ENCODE data around the gene LYZ. TPM values are rescaled to one million over a fixed set of nuclear protein-coding genes. Genes with fewer than 3 reads are reported as not detected.
"Not testable (repeated sequence)": the region's sequence is repeated elsewhere in the genome, so short reads cannot be mapped to it uniquely, and the experiment has no call there.

The LYZ gene
- total RNA-seq, result 30.8 TPM
- long read RNA-seq, partial matches to known transcripts, result 0 of 2 reads
- long read RNA-seq, other reads (novel, unspliced or antisense), result 0 of 2 reads

DNA sequence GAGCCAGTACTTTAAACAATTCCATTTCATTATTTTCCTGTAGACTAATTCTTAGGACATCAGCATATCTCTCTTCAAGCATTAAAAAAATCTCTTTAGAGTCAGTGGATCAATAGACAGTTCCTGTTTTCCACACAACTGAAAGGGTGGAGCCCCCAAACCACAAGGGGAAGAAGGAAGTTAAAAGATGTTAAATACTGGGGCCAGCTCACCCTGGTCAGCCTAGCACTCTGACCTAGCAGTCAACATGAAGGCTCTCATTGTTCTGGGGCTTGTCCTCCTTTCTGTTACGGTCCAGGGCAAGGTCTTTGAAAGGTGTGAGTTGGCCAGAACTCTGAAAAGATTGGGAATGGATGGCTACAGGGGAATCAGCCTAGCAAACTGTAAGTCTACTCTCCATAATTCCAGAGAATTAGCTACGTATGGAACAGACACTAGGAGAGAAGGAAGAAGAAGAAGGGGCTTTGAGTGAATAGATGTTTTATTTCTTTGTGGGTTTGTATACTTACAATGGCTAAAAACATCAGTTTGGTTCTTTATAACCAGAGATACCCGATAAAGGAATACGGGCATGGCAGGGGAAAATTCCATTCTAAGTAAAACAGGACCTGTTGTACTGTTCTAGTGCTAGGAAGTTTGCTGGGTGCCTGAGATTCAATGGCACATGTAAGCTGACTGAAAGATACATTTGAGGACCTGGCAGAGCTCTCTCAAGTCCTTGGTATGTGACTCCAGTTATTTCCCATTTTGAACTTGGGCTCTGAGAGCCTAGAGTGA, at the start of gene LYZ:
TSS of gene LYZ (plus strand) at position 220 of the 777 bp plus-strand sequence. CDS start at position 248, 28 bp downstream.
- intact Hi-C loops (cut with micrococcal nuclease), result no loop called here
- TF ChIP-seq, protein P1, sequence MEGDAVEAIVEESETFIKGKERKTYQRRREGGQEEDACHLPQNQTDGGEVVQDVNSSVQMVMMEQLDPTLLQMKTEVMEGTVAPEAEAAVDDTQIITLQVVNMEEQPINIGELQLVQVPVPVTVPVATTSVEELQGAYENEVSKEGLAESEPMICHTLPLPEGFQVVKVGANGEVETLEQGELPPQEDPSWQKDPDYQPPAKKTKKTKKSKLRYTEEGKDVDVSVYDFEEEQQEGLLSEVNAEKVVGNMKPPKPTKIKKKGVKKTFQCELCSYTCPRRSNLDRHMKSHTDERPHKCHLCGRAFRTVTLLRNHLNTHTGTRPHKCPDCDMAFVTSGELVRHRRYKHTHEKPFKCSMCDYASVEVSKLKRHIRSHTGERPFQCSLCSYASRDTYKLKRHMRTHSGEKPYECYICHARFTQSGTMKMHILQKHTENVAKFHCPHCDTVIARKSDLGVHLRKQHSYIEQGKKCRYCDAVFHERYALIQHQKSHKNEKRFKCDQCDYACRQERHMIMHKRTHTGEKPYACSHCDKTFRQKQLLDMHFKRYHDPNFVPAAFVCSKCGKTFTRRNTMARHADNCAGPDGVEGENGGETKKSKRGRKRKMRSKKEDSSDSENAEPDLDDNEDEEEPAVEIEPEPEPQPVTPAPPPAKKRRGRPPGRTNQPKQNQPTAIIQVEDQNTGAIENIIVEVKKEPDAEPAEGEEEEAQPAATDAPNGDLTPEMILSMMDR (IDR thresholded peaks at IDR 0.05; ENCODE audit: borderline replicate concordance), result no peak
- no peaks in the 10 kb centered on the region for H3K36me3 ChIP-seq
- no peak within 1 kb of the TSS for H3K27ac ChIP-seq (replicated peaks)
- H3K27me3 ChIP-seq (ENCODE audit: low read depth), result no peaks in the 10 kb centered on the region
- peak within 1 kb of the TSS; percentile 35 for H3K4me3 ChIP-seq
- peaks cover 3% of the 10 kb centered on the region for H3K4me1 ChIP-seq
- no peaks in the 10 kb centered on the region for H3K9me3 ChIP-seq (replicated peaks)
- DNase-seq, result no peak

DNA sequence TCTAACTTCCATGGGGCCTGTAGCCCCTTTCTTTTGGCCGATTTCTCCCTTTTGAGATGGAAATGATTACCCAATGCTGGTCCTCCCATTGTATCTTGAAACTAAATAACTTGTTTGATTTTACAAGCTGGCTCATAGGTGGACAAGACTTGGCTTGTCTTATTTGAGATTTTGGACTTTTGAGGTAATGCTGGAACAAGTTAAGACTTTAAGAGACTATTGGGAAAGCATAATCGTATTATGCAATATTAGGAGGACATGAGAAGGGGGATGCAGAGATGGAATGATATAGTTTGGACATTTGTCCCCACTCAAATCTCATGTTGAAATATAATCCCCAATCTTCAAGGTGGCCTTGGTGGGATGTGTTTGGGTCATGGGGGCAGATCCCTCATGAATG, 49.2 kb upstream of the LYZ start:
- Histone ChIP-seq H3K4me1 (no peaks in the 10 kb centered on the region), H3K9me3 (replicated peaks) (peaks cover 4% of the 10 kb centered on the region), H3K4me3 (no peak overlapping the region), H3K36me3 (no peaks in the 10 kb centered on the region), H3K27me3 (ENCODE audit: low read depth) (peaks cover 24% of the 10 kb centered on the region), H3K27ac (replicated peaks) (no peak overlapping the region)
- TF ChIP-seq, protein P1 (IDR thresholded peaks at IDR 0.05; ENCODE audit: borderline replicate concordance), result no peak
- intact Hi-C loops (cut with micrococcal nuclease), result no loop called here
- no peak for DNase-seq

DNA sequence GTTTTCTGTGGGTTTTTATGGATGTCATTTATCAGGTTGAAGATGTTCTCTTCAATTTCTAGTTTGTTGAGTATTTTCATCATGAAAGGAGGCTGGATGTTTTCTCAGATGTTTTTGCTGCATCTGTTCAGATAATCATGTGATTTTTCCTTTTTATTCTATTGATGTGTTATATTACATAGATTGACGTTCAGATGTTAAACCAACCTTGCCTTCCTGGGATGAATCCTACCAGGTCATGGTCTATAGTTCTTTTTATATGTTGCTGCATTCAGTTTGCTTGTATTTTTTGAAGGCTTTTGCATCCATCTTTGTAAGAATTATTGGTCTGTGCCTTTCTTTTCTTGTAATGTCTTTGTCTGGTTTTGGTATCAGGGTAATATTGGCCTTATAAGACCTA, 43.9 kb upstream of the LYZ start:
- no peaks in the 10 kb centered on the region for H3K27me3 ChIP-seq (ENCODE audit: low read depth)
- peaks cover 33% of the 10 kb centered on the region for H3K9me3 ChIP-seq (replicated peaks)
- H3K36me3 ChIP-seq, result no peaks in the 10 kb centered on the region
- H3K4me1 ChIP-seq, result no peaks in the 10 kb centered on the region
- H3K27ac ChIP-seq (replicated peaks), result no peak overlapping the region
- no peak for DNase-seq
- H3K4me3 ChIP-seq, result no peak overlapping the region
- intact Hi-C loops (cut with micrococcal nuclease), result no loop called here
- TF ChIP-seq, protein P1 (IDR thresholded peaks at IDR 0.05; ENCODE audit: borderline replicate concordance), result no peak

DNA sequence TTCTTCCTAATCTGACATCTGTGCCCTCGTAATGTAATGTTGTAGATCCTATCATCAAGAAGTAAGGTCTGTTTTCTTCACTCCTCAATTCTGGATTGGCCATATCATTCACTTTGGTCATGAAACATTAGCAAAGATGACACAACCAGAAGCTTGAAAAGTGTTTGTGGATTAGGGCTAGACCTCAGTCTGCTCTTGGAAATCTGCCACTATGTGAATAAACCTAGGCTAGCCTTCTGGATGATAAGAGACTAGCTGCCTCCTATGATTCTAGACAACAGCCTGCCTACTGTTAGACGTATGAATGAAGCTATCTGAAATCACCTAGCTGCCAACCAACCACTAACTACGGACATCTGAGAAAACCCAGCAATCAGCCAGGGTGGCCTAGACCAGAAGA, 38.7 kb upstream of the LYZ start:
- Histone ChIP-seq H3K27ac (replicated peaks) (no peak overlapping the region), H3K36me3 (no peaks in the 10 kb centered on the region), H3K4me3 (no peak overlapping the region), H3K27me3 (ENCODE audit: low read depth) (no peaks in the 10 kb centered on the region), H3K4me1 (no peaks in the 10 kb centered on the region), H3K9me3 (replicated peaks) (peaks cover 31% of the 10 kb centered on the region)
- TF ChIP-seq, protein P1 (IDR thresholded peaks at IDR 0.05; ENCODE audit: borderline replicate concordance), result no peak
- intact Hi-C loops (cut with micrococcal nuclease), result no loop called here
- DNase-seq, result no peak

DNA sequence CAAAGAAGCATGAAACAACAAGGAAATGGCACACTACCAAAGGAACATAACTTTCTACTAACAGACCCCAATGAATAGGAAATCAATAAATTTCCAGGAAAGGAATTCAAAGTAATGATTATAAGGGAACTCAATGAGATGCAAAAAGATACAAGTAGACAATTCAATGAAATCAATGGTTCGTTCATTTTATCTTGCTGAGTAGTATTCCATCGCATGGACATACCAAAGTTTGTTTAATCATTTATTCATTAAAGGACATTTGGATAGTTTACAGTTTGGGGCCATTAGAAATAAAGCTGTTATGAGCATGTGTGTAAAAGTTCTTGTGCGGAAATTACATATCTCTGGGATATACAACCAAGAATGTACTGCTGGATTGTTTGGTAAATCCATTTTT, 35.0 kb upstream of the LYZ start:
- H3K9me3 ChIP-seq (replicated peaks), result peaks cover 18% of the 10 kb centered on the region
- H3K27me3 ChIP-seq (ENCODE audit: low read depth), result no peaks in the 10 kb centered on the region
- H3K4me1 ChIP-seq, result no peaks in the 10 kb centered on the region
- TF ChIP-seq, protein P1 (IDR thresholded peaks at IDR 0.05; ENCODE audit: borderline replicate concordance), result no peak
- H3K36me3 ChIP-seq, result no peaks in the 10 kb centered on the region
- no peak overlapping the region for H3K4me3 ChIP-seq
- H3K27ac ChIP-seq (replicated peaks), result no peak overlapping the region
- DNase-seq, result no peak
- intact Hi-C loops (cut with micrococcal nuclease), result no loop called here

DNA sequence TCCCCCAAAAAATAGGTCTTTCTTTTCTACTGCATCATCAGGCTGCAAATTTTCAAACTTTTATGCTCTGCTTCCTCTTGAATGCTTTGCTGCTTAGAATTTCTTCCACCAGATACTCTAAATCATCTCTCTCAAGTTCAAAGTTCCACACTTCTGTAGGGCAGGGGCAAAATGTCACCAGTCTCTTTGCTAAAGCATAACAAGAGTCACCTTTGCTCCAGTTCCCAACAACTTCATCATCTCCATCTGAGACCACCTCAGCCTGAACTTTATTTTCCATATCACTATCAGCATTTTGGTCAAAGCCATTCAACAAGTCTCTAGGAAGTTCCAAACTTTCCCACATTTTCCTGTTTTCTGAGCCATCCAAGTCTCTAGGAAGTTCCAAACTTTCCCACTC, 31.4 kb upstream of the LYZ start:
- H3K4me3 ChIP-seq; DNase-seq; intact Hi-C loops (cut with micrococcal nuclease); H3K27me3 ChIP-seq (ENCODE audit: low read depth); H3K27ac ChIP-seq (replicated peaks); H3K4me1 ChIP-seq; H3K36me3 ChIP-seq: not testable (repeated sequence)
- peaks cover 35% of the 10 kb centered on the region for H3K9me3 ChIP-seq (replicated peaks)

DNA sequence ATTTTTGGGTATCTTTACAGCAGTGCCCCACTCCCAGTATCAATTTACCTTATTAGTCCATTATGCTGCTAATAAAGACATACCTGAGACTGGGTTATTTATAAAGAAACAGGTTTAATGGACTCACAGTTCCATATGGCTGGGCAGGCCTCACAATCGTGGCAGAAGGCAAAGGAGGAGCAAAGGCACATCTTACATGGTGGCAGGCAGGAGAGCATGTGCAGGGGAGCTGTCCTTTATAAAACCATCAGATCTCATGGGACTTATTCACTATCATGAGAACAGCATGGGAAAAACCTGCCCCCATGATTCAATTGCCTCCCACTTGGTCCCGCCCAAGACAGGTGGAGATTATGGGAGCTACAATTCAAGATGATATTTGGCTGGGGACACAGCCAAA, 30.9 kb upstream of the LYZ start:
- H3K27me3 ChIP-seq (ENCODE audit: low read depth); H3K36me3 ChIP-seq; DNase-seq; H3K4me3 ChIP-seq; H3K4me1 ChIP-seq; intact Hi-C loops (cut with micrococcal nuclease); H3K27ac ChIP-seq (replicated peaks): not testable (repeated sequence)
- H3K9me3 ChIP-seq (replicated peaks), result peaks cover 35% of the 10 kb centered on the region

All from left ventricle myocardium inferior (tissue), 1 donor.